HepG2 (cell line): ENCODE measurements around the gene ATP9B. TPM values are rescaled to one million over a fixed set of nuclear protein-coding genes. Genes with fewer than 3 reads are reported as not detected.
A peak's percentile ranks its signal among the peaks of the same experiment; 100 is the strongest.

Source experiments
- ATAC-seq: fragments of 200-7000 bp; cut with Tn5 transposase; 3 replicates; pipeline ENCODE4 v1.9.1; 2020; ENCODE audit warnings: mild to moderate bottlenecking, moderate library complexity
- BruUV-seq: library from RNA; stranded (reverse); fragments of 400-500 nt; replicated peaks from 2 replicates; lab custom pipeline; 2021; lab: Mats Ljungman, UMichigan
- CTCF ChIA-PET: fragments of 300-600 bp; formaldehyde crosslinking; extraction: SDS; loops from one replicate; lab custom pipeline; 2021; ENCODE audit warnings: low total read pairs, inconsistent platforms, low intra/inter-chr PET ratio; lab: Yijun Ruan, JAX
- POLR2A ChIA-PET: fragments of 350-600 bp; sonication (Branson Sonifier 250); formaldehyde crosslinking; loops from one replicate; lab custom pipeline; 2020; ENCODE audit warnings: antibody characterized with exemption, inconsistent platforms; lab: Yijun Ruan, JAX
- DNase-seq: peaks from one replicate; pipeline ENCODE4 v3.0.0-alpha.2; 2015; ENCODE audit warnings: low spot score
- FAIRE-seq: peaks from 3 replicates; lab custom pipeline; 2011; peaks lifted over from hg19 to GRCh38; lab: Jason Lieb, UNC
- H2AFZ ChIP-seq: one replicate; pipeline ENCODE4 v1.6.1; 2011; ENCODE audit warnings: low read length, inconsistent platforms
- H3K27ac ChIP-seq: fragments of 300-600 bp; 3 replicates; pipeline ENCODE4 v1.8.0; 2011; ENCODE audit warnings: mixed run types, mild to moderate bottlenecking, mixed read lengths, low read length, inconsistent platforms; ENCODE audit not compliant: insufficient read depth; ENCODE audit errors: extremely low read length
- H3K27me3 ChIP-seq, 2 experiments: fragments of 200-600 bp in 1 of 2; 2 replicates in 1 of 2; 3 replicates in 1 of 2; pipeline versions ENCODE4 v1.6.0 to v1.8.0; 2011; ENCODE audit warnings: low read length in 2 of 2, mild to moderate bottlenecking in 2 of 2, moderate library complexity in 2 of 2, inconsistent platforms in 1 of 2; ENCODE audit not compliant: insufficient read depth in 2 of 2, control insufficient read depth in 1 of 2
- H3K36me3 ChIP-seq, 2 experiments: fragments of 200-600 bp in 1 of 2; replicated peaks in 1 of 2; 2 replicates in 1 of 2; 3 replicates in 1 of 2; pipeline versions ENCODE4 v1.5.1 to v1.8.0; 2011; ENCODE audit warnings: low read length in 2 of 2, inconsistent platforms in 1 of 2; ENCODE audit not compliant: insufficient read depth in 2 of 2, control insufficient read depth in 1 of 2
- H3K4me1 ChIP-seq: 2 replicates; pipeline ENCODE4 v1.5.1; 2012; ENCODE audit warnings: low read length, inconsistent platforms; ENCODE audit not compliant: insufficient read depth
- H3K4me2 ChIP-seq: 2 replicates; pipeline ENCODE4 v1.6.0; 2011; ENCODE audit warnings: low read depth, low read length, inconsistent platforms
- H3K4me3 ChIP-seq, 3 experiments: fragments of 200-600 bp in 1 of 3; sonication (generic), shearing (Covaris generic) in 1 of 3; replicated peaks in 1 of 3; 2 replicates each; pipeline ENCODE4 v1.5.1; 2011 to 2016; ENCODE audit warnings: low read length in 3 of 3, inconsistent platforms in 2 of 3, low read depth in 2 of 3, mild to moderate bottlenecking in 2 of 3, control low read depth in 1 of 3, mixed read lengths in 1 of 3; ENCODE audit not compliant: insufficient read depth in 1 of 3
- H3K79me2 ChIP-seq: one replicate; pipeline ENCODE4 v1.6.1; 2011; ENCODE audit warnings: low read length, inconsistent platforms; ENCODE audit not compliant: insufficient read depth
- H3K9ac ChIP-seq: 2 replicates; pipeline ENCODE4 v1.6.0; 2011; ENCODE audit warnings: mild to moderate bottlenecking, low read depth, low read length, inconsistent platforms; ENCODE audit not compliant: insufficient read depth
- H3K9me3 ChIP-seq: 2 replicates; pipeline ENCODE4 v1.5.1; 2012; ENCODE audit warnings: mild to moderate bottlenecking, low read length
- H4K20me1 ChIP-seq: 2 replicates; pipeline ENCODE4 v1.6.0; 2011; ENCODE audit warnings: inconsistent platforms, mild to moderate bottlenecking, low read length, moderate library complexity; ENCODE audit not compliant: insufficient read depth
- ARID4A ChIP-seq: sonication (generic); formaldehyde crosslinking; IDR thresholded peaks from 2 replicates; pipeline ENCODE4 v1.5.0; 2020; ENCODE audit warnings: mild to moderate bottlenecking, missing genetic modification reagents, borderline replicate concordance
- MAZ ChIP-seq, 2 experiments: sonication (generic) in 1 of 2; formaldehyde crosslinking in 1 of 2; IDR thresholded peaks; 2 replicates each; pipeline versions ENCODE4 v1.5.0 to v1.6.1; 2012 to 2020; ENCODE audit warnings: low read depth in 2 of 2, mild to moderate bottlenecking in 2 of 2, borderline replicate concordance in 1 of 2, improper control_type of control experiment in 1 of 2, low read length in 1 of 2, missing genetic modification reagents in 1 of 2, moderate library complexity in 1 of 2
- MEIS2 ChIP-seq: sonication (generic); formaldehyde crosslinking; IDR thresholded peaks from 2 replicates; pipeline ENCODE4 v1.9.0; 2021; ENCODE audit warnings: mild to moderate bottlenecking, missing genetic modification reagents
- NONO ChIP-seq, 2 experiments: fragments of 450-650 bp in 1 of 2; sonication (generic) in 1 of 2; formaldehyde crosslinking in 1 of 2; IDR thresholded peaks in 1 of 2; conservative IDR thresholded peaks in 1 of 2; 2 replicates each; pipeline versions ENCODE4 v1.6.1 to v1.8.0; 2017 to 2022; ENCODE audit warnings: mild to moderate bottlenecking in 1 of 2, missing genetic modification reagents in 1 of 2, moderate library complexity in 1 of 2
- PATZ1 ChIP-seq: sonication (generic); formaldehyde crosslinking; IDR thresholded peaks from 2 replicates; pipeline ENCODE4 v1.4.0; 2020; ENCODE audit warnings: missing genetic modification reagents
- SALL1 ChIP-seq: sonication (generic); formaldehyde crosslinking; IDR thresholded peaks from 2 replicates; pipeline ENCODE4 v1.8.0; 2022; ENCODE audit warnings: mild to moderate bottlenecking, missing genetic modification reagents
- SCMH1 ChIP-seq: sonication (generic); formaldehyde crosslinking; IDR thresholded peaks from 2 replicates; pipeline ENCODE4 v1.9.0; 2021; ENCODE audit warnings: missing genetic modification reagents, mild to moderate bottlenecking, borderline replicate concordance
- SMC3 ChIP-seq: IDR thresholded peaks from 2 replicates; pipeline ENCODE4 v1.6.1; 2011; ENCODE audit warnings: low read length, improper control_type of control experiment
- ZNF687 ChIP-seq: sonication (generic); formaldehyde crosslinking; IDR thresholded peaks from 2 replicates; pipeline ENCODE4 v1.5.1; 2020; ENCODE audit warnings: mild to moderate bottlenecking, missing genetic modification reagents, moderate library complexity
- WGBS: methylation state at CpG from one replicate; pipeline ENCODE4 v1.1.6; 2017; ENCODE audit warnings: low lambda C conversion rate; 5-methylcytosine and 5-hydroxymethylcytosine counted together
- in situ Hi-C: cut with HindIII; loops from 2 replicates; pipeline ENCODE4 v1.10.0; 2017; ENCODE audit warnings: low pct_unique_long_range_greater_than_20kb; ENCODE audit not compliant: extremely low pct_ligation_motif_present
- intact Hi-C: fragments of 100-400 bp; cut with micrococcal nuclease; formaldehyde crosslinking; loops from one replicate; pipeline ENCODE4 v1.10.0; 2022; ENCODE audit not compliant: unreplicated experiment
- polyA plus RNA-seq, 8 experiments: library from polyadenylated mRNA; depleted of rRNA in 3 of 8; stranded (reverse) in 7 of 8; unstranded in 1 of 8; fragments of >200 nt; fragmentation: Illumina TruSeq in 4 of 8; extraction: Trizol in 4 of 8; gene quantifications; 2 replicates each; pipeline versions ENCODE4 v1.2.1 to v1.2.3, GENCODE V29; 2011 to 2016; ENCODE audit warnings: low read depth in 4 of 8, missing spikeins in 1 of 8, mixed read lengths in 1 of 8; ENCODE audit not compliant: insufficient read depth in 1 of 8
- total RNA-seq, 5 experiments: library from RNA; depleted of rRNA; stranded (reverse); fragments of >200 nt; fragmentation: Illumina TruSeq; extraction: Trizol; gene quantifications; 2 replicates each; pipeline ENCODE4 v1.2.3, GENCODE V29; 2016; ENCODE audit warnings: low read depth in 1 of 5

ATP9B gene
- total and polyA plus RNA-seq, 2 of the 13 experiments (the other 11 are each of a cell fraction or from before 2014, with no cell fraction given) = 10.8 to 11.3 TPM

- Histone ChIP-seq H3K27ac (no peak overlapping the region), H3K79me2 (no peaks in the 10 kb centered on the region), H4K20me1 (peaks cover 3% of the 10 kb centered on the region; the same call in 1 of the 2 replicates), H2AFZ (no peak overlapping the region), H3K9ac (no peak overlapping the region), H3K4me1 (no peaks in the 10 kb centered on the region), H3K4me3 (no peak overlapping the region), H3K27me3 (peaks cover 0 to 29% of the 10 kb centered on the region in 2 experiments; a peak in 3 of 5 replicates), H3K9me3 (no peaks in the 10 kb centered on the region), H3K36me3 (no peaks in the 10 kb centered on the region), H3K4me2 (no peak overlapping the region)
- intact Hi-C loops (loop anchor here (1.0 to 2.0 kb wide), 2 partner anchors 148 to 264 kb away; no protein-coding TSS in a partner anchor), in situ Hi-C loops (loop anchor here (5.0 kb wide), 1 partner anchor 151 kb away; no protein-coding TSS in a partner anchor)
- CTCF ChIA-PET = interaction anchor here (1.9 to 2.0 kb wide), 2 partner anchors 148 to 262 kb away, joined by 17 to 18 read pairs; no protein-coding TSS in a partner anchor
- peak; percentile 68 for ATAC-seq
- BruUV-seq = no TSS peak
- no peak for FAIRE-seq
- peak; percentile 22 for DNase-seq
- WGBS = 65% methylated on average over 18 of the region's 30 CpGs
- POLR2A ChIA-PET = no interaction called here
- TF ChIP-seq MAZ (IDR thresholded peaks at IDR 0.05; ENCODE audit: borderline replicate concordance, low read depth, low read length) = no peak
- TF ChIP-seq MAZ (CRISPR knock-in tag; IDR thresholded peaks at IDR 0.05; ENCODE audit: low read depth) = 0 out of 2 replicates have a peak, but pooled peaks have one; percentile 14
- no peak for TF ChIP-seq MEIS2
- TF ChIP-seq PATZ1 (CRISPR knock-in tag) = no peak
- TF ChIP-seq NONO (IDR thresholded peaks at IDR 0.05) = no peak
- TF ChIP-seq NONO (CRISPR knock-in tag; conservative IDR thresholded peaks at IDR 0.05) = 0 out of 2 replicates have a peak, but pooled peaks have one; percentile 40
- peak; percentile 38 for TF ChIP-seq SMC3
- no peak; the same call in 1 of the 2 replicates for TF ChIP-seq SALL1 (CRISPR knock-in tag)
- 0 out of 2 replicates have a peak, but pooled peaks have one; percentile 12 for TF ChIP-seq ZNF687 (CRISPR knock-in tag)
- 0 out of 2 replicates have a peak, but pooled peaks have one; percentile 15 for TF ChIP-seq ARID4A (CRISPR knock-in tag)
- no peak for TF ChIP-seq SCMH1 (CRISPR knock-in tag)
Measured at GRCh38 chr18:79380816-79381806, 311.9 kb downstream of the ATP9B start.
